Measurements from ENCODE around the gene GALNT17. TPM values are rescaled to one million over a fixed set of nuclear protein-coding genes. Genes with fewer than 3 reads are reported as not detected.
"Not testable (repeated sequence)": the region's sequence is repeated elsewhere in the genome, so short reads cannot be mapped to it uniquely, and the experiment has no call there.

The GALNT17 gene
- total RNA-seq, 1 donor from 2014 or later, result 2.7 TPM

DNA sequence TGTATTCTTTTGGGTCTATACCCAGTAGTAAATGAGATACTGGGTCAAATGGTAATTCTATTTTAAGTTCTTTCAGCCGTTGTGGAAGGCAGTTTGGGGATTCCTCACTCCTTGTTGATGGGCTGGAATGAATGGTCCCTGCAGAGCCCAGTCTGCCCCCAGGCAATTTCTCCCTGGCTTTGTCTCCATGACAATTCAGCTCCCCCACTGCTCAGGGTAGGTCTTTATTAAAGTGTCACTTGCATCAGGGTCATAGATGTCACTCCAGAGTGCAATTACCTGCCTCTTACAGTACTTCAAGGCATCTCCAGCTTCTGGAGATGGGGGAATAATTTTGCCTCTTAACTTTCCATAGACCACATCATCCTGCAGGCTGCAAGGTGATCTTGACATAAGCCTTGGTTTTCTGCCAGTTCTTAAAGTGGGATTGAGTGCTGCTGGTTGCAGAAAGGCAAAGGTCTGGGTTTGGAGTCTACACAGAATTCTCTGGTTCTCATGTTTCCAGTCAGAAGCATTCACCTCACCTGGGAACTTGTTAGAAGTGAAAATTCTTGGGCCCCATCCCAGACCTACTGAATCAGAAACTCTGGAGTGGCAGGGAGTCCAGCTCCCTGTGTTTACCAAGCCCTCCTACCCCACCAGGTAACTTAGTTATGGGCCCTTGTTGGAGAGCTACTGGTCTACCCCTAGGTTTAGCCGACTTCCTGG, 442.4 kb downstream of the GALNT17 start:
- no peak overlapping the region for H3K4me3 Mint-ChIP-seq
- no peaks in the 10 kb centered on the region for H3K4me1 Mint-ChIP-seq
- H3K9me3 Mint-ChIP-seq, result peaks cover 6% of the 10 kb centered on the region
- no peaks in the 10 kb centered on the region for H3K27me3 Mint-ChIP-seq (ENCODE audit: low read depth)
- no peak for TF ChIP-seq CTCF (IDR thresholded peaks at IDR 0.05; ENCODE audit: unreplicated experiment)
- DNase-seq (ENCODE audit: low spot score in 2 of 2, unreplicated experiment in 2 of 2), result no peak
- H3K27ac Mint-ChIP-seq, result no peak overlapping the region
- no peaks in the 10 kb centered on the region for H3K36me3 Mint-ChIP-seq

GRCh38 chr7:71580027-71580426, 448.1 kb downstream of the GALNT17 start:
- Mint-ChIP-seq H3K36me3 (no peaks in the 10 kb centered on the region), H3K9me3 (no peaks in the 10 kb centered on the region), H3K4me1 (no peaks in the 10 kb centered on the region), H3K27ac (no peak overlapping the region), H3K27me3 (ENCODE audit: low read depth) (no peaks in the 10 kb centered on the region), H3K4me3 (no peak overlapping the region)
- no peak for TF ChIP-seq CTCF (IDR thresholded peaks at IDR 0.05; ENCODE audit: unreplicated experiment)
- DNase-seq (ENCODE audit: low spot score in 2 of 2, unreplicated experiment in 2 of 2), result no peak

DNA sequence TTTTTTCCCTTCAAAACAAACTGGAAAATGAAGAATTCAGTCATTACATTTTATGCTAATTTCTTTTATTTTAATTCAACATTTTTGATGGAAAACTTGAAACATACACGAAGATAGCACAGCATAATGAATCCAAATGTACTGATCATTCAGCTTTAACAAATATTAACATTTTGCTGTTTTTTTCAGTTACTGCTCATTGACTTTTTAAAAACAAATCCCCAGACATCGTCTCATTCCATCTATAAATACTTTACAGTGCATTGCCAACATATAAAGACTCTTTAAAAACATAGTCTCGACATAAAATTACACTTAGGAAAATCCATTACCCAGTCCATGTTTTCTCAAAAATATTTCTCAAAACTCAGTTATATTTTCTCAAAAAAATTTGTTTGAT, 452.3 kb downstream of the GALNT17 start:
- H3K9me3 Mint-ChIP-seq, result peaks cover 15% of the 10 kb centered on the region
- no peak for DNase-seq (ENCODE audit: low spot score in 2 of 2, unreplicated experiment in 2 of 2)
- no peak overlapping the region for H3K4me3 Mint-ChIP-seq
- no peaks in the 10 kb centered on the region for H3K36me3 Mint-ChIP-seq
- H3K4me1 Mint-ChIP-seq, result no peaks in the 10 kb centered on the region
- H3K27ac Mint-ChIP-seq, result no peak overlapping the region
- H3K27me3 Mint-ChIP-seq (ENCODE audit: low read depth), result no peaks in the 10 kb centered on the region
- no peak for TF ChIP-seq CTCF (IDR thresholded peaks at IDR 0.05; ENCODE audit: unreplicated experiment)

DNA sequence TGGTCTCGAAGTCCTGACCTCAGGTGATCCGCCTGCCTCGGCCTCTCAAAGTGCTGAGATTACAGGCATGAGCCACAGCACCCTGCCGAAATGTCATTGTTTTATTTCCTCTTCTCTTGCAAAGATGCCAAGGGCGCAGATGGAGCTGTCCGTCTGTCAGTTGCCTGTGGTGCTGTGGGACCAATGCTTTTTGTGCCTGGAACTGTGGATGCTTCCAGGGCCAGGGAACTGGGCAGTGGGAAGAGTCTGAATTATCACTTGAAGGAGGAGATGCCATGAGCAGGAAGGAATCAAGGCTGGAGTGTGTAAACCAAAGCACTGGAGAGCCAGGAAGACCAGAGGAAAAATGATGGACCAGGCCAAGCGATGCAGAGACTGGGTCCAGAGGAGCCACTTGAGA, 459.9 kb downstream of the GALNT17 start:
- no peak for TF ChIP-seq CTCF (IDR thresholded peaks at IDR 0.05; ENCODE audit: unreplicated experiment)
- no peaks in the 10 kb centered on the region for H3K27me3 Mint-ChIP-seq (ENCODE audit: low read depth)
- peaks cover 15% of the 10 kb centered on the region for H3K9me3 Mint-ChIP-seq
- no peak overlapping the region for H3K4me3 Mint-ChIP-seq
- H3K4me1 Mint-ChIP-seq, result no peaks in the 10 kb centered on the region
- H3K27ac Mint-ChIP-seq, result no peak overlapping the region
- DNase-seq (ENCODE audit: low spot score in 2 of 2, unreplicated experiment in 2 of 2), result no peak
- no peaks in the 10 kb centered on the region for H3K36me3 Mint-ChIP-seq

GRCh38 chr7:71592388-71592787, 460.4 kb downstream of the GALNT17 start:
- not testable (repeated sequence) for H3K27me3 Mint-ChIP-seq (ENCODE audit: low read depth); H3K36me3 Mint-ChIP-seq; H3K4me1 Mint-ChIP-seq; H3K4me3 Mint-ChIP-seq; H3K27ac Mint-ChIP-seq; DNase-seq (ENCODE audit: low spot score in 2 of 2, unreplicated experiment in 2 of 2)
- peaks cover 12% of the 10 kb centered on the region for H3K9me3 Mint-ChIP-seq

GRCh38 chr7:71594736-71595135, 462.8 kb downstream of the GALNT17 start:
- TF ChIP-seq CTCF (IDR thresholded peaks at IDR 0.05; ENCODE audit: unreplicated experiment), result no peak
- H3K4me3 Mint-ChIP-seq, result no peak overlapping the region
- H3K27ac Mint-ChIP-seq, result no peak overlapping the region
- no peak for DNase-seq (ENCODE audit: low spot score in 2 of 2, unreplicated experiment in 2 of 2)
- H3K36me3 Mint-ChIP-seq, result no peaks in the 10 kb centered on the region
- no peaks in the 10 kb centered on the region for H3K4me1 Mint-ChIP-seq
- H3K9me3 Mint-ChIP-seq, result peaks cover 5% of the 10 kb centered on the region
- no peaks in the 10 kb centered on the region for H3K27me3 Mint-ChIP-seq (ENCODE audit: low read depth)
